Measurements from ENCODE around the gene TUT1.

The TUT1 gene

GRCh38 chr11:62544581-62545436 is 46.5 kb downstream of the TUT1 start:
- FAIRE-seq (no peak), DNase-seq (ENCODE audit: extremely low spot score, insufficient read length, low read depth) (no peak)

DNA sequence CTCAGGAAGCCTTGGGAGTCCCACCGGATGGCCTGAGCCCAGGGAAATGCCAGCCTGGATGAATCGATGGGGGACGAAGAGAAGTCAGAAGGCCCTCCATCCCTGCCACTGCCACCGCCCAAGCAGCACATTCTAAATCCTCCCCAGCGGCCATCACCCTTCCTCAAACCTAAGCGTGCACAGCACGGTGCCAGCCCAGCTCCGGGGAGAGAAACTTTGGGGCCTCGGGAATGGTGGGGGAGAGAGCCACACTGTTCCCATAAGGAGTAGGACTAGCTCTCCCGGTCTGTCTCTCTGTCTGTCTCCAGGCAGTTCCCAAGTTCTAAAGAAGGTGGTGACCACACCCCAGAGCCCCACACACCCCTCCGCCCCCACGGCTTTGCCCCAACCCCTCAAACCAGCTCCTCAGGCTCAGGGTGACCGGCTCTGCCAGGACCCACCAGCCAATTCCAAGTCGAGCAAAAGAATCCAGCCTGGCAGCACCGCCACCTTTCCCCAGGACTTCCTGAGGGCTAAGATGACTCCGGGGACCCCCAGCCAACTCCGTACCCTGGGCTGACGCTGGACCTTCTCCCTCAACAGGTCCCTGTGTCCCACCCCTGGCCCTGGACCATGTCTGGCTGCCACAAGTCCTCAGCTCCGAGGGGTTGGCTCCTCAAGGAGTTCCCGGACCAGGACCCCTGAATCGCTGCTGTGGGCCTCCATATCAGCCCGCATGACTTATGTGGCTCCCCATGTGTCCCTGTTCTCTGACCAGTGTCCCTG is 47.5 kb downstream of the TUT1 start:
- no peak for FAIRE-seq
- DNase-seq (ENCODE audit: extremely low spot score, insufficient read length, low read depth), result no peak

DNA sequence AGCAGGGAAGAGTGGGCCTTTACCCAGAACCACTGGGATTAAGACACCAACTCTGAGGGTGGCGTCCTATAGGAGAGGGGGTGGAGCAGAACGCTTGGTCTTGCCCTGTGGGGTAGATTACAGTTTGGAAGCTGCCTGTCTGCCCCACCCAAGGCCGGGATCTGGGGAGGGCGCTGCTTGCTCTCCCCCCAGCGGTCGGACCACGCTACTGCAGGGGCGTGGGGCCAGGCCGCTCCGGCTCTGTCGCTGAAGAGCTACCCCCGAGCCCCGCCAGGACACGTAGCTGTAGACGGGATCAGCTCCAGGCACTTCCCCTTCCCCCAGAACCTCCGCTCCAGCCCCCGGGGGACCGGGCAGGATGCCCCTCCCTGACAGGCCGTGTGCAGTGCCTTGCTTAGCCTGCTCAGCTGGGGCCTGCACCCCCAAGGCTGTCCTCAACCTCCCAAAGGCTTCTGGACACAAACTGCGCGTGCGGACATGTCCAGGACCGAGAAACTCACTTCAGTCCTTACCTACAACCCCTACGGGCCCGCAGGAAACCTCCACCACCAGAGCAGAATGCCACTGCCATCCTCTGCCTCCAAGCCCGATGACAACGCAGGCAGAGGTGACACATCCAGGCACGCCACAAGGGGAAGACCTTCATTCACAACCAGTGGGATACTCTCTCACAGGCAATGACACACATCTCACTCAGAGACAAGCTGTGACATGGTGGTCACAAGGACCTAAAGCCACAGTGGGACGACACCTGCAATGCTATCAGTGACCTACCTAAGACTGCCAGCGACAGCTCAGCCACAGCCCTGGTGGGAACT is 48.4 kb downstream of the TUT1 start:
- FAIRE-seq (peak; percentile 77), DNase-seq (ENCODE audit: extremely low spot score, insufficient read length, low read depth) (no peak)

DNA sequence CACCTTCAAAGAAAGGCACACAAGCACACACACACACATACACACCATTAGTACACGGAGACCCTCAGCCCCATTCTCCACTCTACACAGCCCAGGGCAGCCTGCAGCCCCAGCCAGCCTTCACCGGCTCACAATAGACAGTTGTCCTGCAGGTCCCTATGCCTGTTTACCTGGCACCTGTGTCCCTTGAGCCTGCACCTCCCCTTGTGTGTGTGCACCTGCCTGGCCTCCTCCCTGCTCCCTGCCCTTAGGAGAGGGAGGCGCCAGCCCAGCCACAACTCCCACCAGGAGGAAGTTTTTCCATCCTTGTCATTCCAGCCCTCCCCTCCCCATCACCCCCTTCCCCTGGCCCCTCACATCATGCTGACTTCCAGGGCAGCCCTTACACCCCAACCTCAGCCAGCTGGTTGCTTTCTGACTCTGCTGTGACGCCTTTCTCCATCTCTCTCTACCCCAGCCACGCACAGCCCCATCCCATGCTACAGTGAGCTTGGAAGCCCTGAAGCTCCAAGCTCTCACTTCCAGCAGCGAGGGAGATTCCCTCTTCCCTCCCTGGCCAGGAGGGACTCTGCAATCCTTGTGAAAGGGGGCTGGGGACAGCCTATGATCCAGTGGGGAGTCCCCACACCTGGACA is 49.1 kb downstream of the TUT1 start:
- no peak for DNase-seq (ENCODE audit: extremely low spot score, insufficient read length, low read depth)
- no peak for FAIRE-seq

DNA sequence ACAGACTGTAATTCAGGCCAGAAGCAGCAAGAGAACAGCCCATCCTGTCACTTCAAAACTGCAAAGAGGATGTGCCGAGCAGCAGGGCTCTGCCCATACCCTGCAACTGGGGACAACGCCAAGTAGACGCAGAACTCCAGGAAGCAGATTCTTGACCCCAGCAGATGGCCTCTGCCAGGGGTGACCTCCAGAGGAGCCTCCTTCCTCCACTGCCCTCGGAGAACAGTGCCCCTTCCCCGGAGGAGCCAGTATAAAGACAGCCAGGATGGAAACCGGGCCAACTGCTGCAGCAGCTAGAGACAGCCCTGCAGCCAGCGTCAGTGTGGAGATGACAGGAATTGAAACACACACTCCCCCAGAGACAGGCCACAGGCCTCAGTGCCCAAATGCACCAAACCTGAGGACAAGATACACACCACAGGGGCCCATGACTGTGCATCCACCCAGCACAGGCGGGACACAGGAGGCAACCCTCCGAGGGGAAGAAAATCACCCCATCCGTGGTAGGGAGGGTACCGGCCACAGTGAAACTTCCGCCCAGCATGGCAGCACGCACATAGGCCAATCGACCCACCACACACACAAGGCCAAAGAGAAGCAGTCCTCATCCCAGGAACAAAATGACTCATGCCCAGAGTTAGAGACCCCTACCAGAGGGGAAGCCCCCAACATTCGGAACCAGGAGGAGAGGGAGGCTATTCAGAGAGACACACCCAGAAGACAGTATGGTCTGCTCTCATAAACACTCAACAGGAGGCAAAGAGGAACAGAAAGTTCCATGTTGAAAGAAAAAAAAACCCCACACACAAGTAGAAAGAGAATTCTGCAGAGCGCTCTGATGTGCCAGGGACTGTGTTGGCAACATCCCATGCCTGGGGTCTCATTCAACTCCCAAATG is 50.3 kb downstream of the TUT1 start:
- FAIRE-seq (peak; percentile 91), DNase-seq (ENCODE audit: extremely low spot score, insufficient read length, low read depth) (no peak)

DNA sequence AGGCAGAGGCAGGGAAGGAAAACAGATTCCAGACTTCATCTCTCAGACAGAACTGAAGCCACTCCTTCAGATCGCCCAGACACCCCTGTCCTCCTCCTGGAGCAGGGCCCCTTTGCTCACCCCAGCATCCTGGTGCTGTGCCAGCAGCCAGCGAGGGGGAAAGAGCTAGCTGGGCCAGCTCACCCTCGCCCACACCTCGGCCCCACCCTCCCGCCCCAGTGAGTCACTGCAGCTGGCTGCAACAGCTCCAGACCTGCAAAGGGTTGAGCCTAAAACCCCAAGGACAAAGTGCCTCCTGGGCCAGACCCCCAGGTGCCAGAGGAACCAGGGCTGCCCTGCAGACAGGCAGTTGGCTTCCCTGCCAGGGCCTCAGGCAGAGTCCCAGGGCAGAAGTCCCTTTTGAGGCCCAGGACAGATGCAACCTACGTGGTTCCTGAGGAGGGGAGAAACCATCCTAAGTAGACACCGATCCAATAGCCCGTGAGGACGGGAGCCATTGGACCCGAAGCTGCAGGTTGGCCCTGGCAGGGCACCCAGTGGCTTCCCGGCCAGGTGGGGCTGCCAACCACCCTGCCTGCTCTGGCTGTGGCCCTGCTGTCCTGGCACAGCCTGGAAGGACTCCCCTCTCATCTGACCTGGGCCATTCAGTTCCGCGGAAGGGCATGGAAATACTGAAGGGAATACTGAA is 51.9 kb downstream of the TUT1 start:
- DNase-seq (ENCODE audit: extremely low spot score, insufficient read length, low read depth) (no peak), FAIRE-seq (no peak)

DNA sequence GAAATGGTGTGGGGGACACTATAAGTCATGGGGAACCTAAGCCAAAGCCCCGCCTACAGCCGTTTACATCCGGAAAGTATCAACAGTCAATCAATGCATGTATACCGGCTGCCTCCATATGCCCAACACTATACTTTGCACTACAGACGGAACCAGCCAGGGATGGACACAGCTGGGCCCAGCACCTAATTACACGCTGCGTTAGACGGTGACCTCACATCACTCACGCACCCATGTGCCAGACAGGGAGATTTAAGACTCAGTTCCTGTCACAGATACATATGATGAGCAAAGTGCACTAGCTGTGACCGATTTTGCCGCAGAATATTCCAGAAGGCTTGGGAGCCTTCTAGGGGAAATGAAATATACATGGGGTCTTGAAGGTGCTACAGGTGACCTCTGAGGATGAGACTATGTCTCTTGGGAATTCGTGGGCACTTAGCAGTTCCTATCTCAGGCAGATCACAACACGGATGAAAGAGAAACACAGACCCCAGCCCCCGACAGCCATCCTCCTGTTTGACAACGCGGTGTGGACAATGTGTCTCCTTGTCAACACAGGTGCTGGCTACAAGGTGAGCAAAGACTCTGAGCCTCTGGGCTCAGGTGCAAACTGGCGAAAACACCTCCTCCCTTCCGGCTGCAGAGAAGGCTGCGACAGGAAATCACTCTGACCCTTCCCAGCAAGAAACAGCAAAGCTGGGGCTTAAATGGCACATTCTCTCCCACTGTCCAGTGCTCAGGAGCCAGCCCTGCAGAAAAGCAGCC is 52.7 kb downstream of the TUT1 start:
- FAIRE-seq (no peak), DNase-seq (ENCODE audit: extremely low spot score, insufficient read length, low read depth) (no peak)

DNA sequence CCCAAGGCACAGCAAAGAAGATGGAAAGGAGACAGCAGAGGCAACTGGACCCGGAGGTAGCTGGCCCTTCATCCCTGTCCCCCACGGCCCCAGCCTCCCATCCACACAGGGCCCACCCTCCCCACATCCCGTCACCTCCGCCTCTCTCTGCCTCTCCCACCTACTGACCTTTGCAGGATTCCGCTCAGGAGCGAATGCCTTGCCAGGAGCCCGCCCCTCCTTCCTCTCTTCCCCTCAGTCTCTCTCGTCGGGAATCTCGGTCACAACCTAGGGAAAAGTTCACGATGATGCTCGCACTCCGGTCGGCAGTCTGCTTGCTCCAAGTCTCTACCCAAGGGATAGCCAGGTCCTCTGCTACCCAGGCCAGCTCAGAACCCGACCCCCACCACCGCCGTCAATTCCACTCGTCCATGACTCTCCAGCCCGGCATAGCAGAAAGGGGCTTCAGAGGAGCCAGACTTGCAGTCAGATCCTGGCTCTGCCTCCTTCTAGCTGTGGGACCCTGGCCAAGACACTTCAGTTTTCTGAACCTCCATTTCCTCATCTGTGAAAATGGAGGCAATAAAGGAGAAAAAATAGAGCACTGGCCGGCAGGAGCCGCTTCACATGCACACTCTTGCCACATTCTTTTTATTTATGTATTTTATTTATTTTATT is 54.9 kb downstream of the TUT1 start:
- FAIRE-seq (no peak), DNase-seq (ENCODE audit: extremely low spot score, insufficient read length, low read depth) (no peak)

GRCh38 chr11:62535802-62536201 is 55.5 kb downstream of the TUT1 start:
- DNase-seq (ENCODE audit: extremely low spot score, insufficient read length, low read depth) (no peak), FAIRE-seq (no peak)

DNA sequence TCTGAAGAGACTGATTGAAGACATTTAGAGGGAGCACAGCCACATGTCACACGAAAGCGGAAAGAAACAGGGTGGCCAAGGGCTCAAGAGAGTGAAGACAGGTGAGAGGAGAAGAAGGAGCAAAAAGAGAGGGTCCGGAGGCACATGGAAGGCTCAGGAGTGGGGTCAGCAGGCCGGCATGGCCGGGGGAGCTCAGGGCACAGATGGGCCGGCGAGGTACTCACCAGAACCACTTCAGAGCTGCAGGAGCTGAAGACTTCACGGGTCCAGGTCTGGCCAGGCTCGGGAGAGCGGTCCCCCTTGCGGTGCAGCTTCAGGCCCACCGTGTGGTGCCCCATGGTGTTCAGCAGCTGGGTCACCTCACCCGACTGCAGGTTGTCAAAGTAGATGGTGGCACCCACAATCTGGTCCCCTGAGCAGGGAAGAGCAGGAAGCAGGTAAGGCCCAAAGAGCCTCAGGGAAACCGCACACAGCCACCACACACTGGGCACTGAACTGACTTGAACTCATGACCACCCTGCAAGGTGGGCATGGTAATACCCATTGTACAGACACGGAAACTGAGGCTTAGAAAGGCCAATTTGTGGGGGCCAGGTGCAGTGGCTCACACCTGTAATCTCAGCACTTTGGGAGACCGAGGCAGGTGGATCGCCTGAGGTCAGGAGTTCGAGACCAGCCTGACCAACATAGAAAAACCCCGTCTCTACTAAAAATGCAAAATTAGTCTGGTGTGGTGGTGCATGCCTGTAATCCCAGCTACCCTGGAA is 56.4 kb downstream of the TUT1 start:
- DNase-seq (ENCODE audit: extremely low spot score, insufficient read length, low read depth) (no peak), FAIRE-seq (no peak)

GRCh38 chr11:62532096-62532495 is 59.2 kb downstream of the TUT1 start:
- FAIRE-seq, result no peak

More at GRCh38 chr11:62532096-62532495, 59.2 kb downstream of the TUT1 start:
- no peak for DNase-seq (ENCODE audit: extremely low spot score, insufficient read length, low read depth)
